ENCODE measurements around the gene STOX1.

- no peak for TF ChIP-seq PRDM15 (CRISPR knock-in tag; IDR thresholded peaks at IDR 0.05)
- TF ChIP-seq ZSCAN31 (CRISPR knock-in tag; IDR thresholded peaks at IDR 0.05; ENCODE audit: low read depth): no peak
- no peak for TF ChIP-seq MAZ (IDR thresholded peaks at IDR 0.05; ENCODE audit: borderline replicate concordance, low read depth, low read length)
- TF ChIP-seq MAZ (CRISPR knock-in tag; IDR thresholded peaks at IDR 0.05; ENCODE audit: low read depth): no peak
- TF ChIP-seq TAF1 (CRISPR knock-in tag; IDR thresholded peaks at IDR 0.05): no peak
- no peak for TF ChIP-seq ZNF549 (CRISPR knock-in tag; IDR thresholded peaks at IDR 0.05)
- no peak for TF ChIP-seq ZNF468 (CRISPR knock-in tag; IDR thresholded peaks at IDR 0.05)
- TF ChIP-seq RAD21 (CRISPR knock-in tag; IDR thresholded peaks at IDR 0.05): no peak
- TF ChIP-seq ZNF670 (CRISPR knock-in tag; IDR thresholded peaks at IDR 0.05; ENCODE audit: borderline replicate concordance): no peak
These were observed 52.9 kb downstream of the STOX1 start for GRCh38 chr10:68880181-68880580.
